Measurements from ENCODE around the gene TMEM256. TPM values are rescaled to one million over a fixed set of nuclear protein-coding genes. Genes with fewer than 3 reads are reported as not detected.

Gene TMEM256
- total and polyA plus RNA-seq, 5 donors from 2014 or later: 23.0 to 80.9 (median 66.3) TPM

- H3K27ac Mint-ChIP-seq: peak overlapping the region in 2 of 3 donors; percentile 65 to 90
- no peaks in the 10 kb centered on the region for H3K9me3 ChIP-seq (ENCODE audit: control insufficient read depth in 2 of 2, low read length in 2 of 2)
- peaks cover 0 to 1% (median 0%) of the 10 kb centered on the region in 7 donors for H3K9me3 Mint-ChIP-seq
- H3K4me3 Mint-ChIP-seq: peak overlapping the region in 3 of 4 donors; percentile 40 to 96 (median 72)
- peaks cover 14% of the 10 kb centered on the region for H3K36me3 Mint-ChIP-seq
- H3K4me3 ChIP-seq (ENCODE audit: low read depth, low read length): no peak overlapping the region
- peak overlapping the region; percentile 93 for H3K27ac ChIP-seq (ENCODE audit: insufficient read depth, low read length, poor library complexity, severe bottlenecking)
- ATAC-seq (ENCODE audit: low read depth in 2 of 2): no peak
- peaks cover 5 to 56% (median 31%) of the 10 kb centered on the region in 4 donors for H3K4me1 Mint-ChIP-seq
- no peak for DNase-seq
- peaks cover 20% of the 10 kb centered on the region for H3K27me3 ChIP-seq (ENCODE audit: control insufficient read depth, insufficient read depth, low read length)
- peaks cover 49% of the 10 kb centered on the region for H3K27me3 Mint-ChIP-seq
- H3K4me1 ChIP-seq (ENCODE audit: control insufficient read depth, insufficient read depth, low read length, poor library complexity, severe bottlenecking): peaks cover 56% of the 10 kb centered on the region
- H3K36me3 ChIP-seq (ENCODE audit: control insufficient read depth, insufficient read depth, low read length): no peaks in the 10 kb centered on the region
Measured at GRCh38 chr17:7437369-7437863, 33.5 kb upstream of the TMEM256 start.

- peaks cover 16% of the 10 kb centered on the region for H3K27me3 ChIP-seq (ENCODE audit: control insufficient read depth, insufficient read depth, low read length)
- no peaks in the 10 kb centered on the region for H3K9me3 Mint-ChIP-seq
- H3K27me3 Mint-ChIP-seq: peaks cover 43% of the 10 kb centered on the region
- peaks cover 12% of the 10 kb centered on the region for H3K36me3 Mint-ChIP-seq
- DNase-seq (peak; percentile 65 to 88 (median 85)), ATAC-seq (ENCODE audit: low read depth in 2 of 2) (peak; percentile 68 to 72)
- peaks cover 5 to 55% (median 31%) of the 10 kb centered on the region in 4 donors for H3K4me1 Mint-ChIP-seq
- H3K27ac ChIP-seq (ENCODE audit: insufficient read depth, low read length, poor library complexity, severe bottlenecking): peak overlapping the region; percentile 93
- no peaks in the 10 kb centered on the region for H3K36me3 ChIP-seq (ENCODE audit: control insufficient read depth, insufficient read depth, low read length)
- H3K9me3 ChIP-seq (ENCODE audit: control insufficient read depth in 2 of 2, low read length in 2 of 2): no peaks in the 10 kb centered on the region
- H3K4me3 ChIP-seq (ENCODE audit: low read depth, low read length): peak overlapping the region; percentile 70
- H3K4me3 Mint-ChIP-seq: peak overlapping the region; percentile 93 to 96 (median 95)
- H3K4me1 ChIP-seq (ENCODE audit: control insufficient read depth, insufficient read depth, low read length, poor library complexity, severe bottlenecking): peaks cover 56% of the 10 kb centered on the region
- peak overlapping the region; percentile 82 to 98 (median 97) for H3K27ac Mint-ChIP-seq
Measured at GRCh38 chr17:7436556-7437368, 32.9 kb upstream of the TMEM256 start.

- Mint-ChIP-seq H3K4me1 (peaks cover 5 to 51% (median 31%) of the 10 kb centered on the region in 4 donors), H3K27ac (peak overlapping the region; percentile 92 to 98 (median 97))
- peaks cover 54% of the 10 kb centered on the region for H3K4me1 ChIP-seq (ENCODE audit: control insufficient read depth, insufficient read depth, low read length, poor library complexity, severe bottlenecking)
Measured at GRCh38 chr17:7435676-7436555, 32.0 kb upstream of the TMEM256 start.

DNA sequence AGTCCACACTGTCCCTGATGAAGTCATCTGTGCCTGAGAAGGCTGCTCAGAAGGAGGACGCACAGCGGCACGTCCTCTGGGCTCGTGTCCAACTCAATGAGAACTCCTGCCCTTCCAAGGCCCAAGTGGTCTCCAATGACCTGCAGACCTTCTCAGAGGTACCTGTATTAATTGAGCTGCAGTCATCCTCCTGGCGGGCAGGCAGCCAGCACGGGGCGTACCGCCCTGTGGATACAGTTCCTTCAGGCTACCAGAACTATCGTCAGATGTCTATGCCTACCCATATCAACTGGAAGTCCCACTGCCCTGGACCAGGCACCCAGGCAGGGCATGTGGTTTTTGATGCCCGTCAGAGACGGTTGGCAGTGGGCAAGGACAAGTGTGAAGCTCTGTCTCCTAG is 28.4 kb upstream of the TMEM256 start:
- Histone ChIP-seq H3K36me3 (ENCODE audit: control insufficient read depth, insufficient read depth, low read length) (no peaks in the 10 kb centered on the region), H3K9me3 (ENCODE audit: control insufficient read depth in 2 of 2, low read length in 2 of 2) (no peaks in the 10 kb centered on the region), H3K4me1 (ENCODE audit: control insufficient read depth, insufficient read depth, low read length, poor library complexity, severe bottlenecking) (peaks cover 18% of the 10 kb centered on the region), H3K27ac (ENCODE audit: insufficient read depth, low read length, poor library complexity, severe bottlenecking) (no peak overlapping the region), H3K4me3 (ENCODE audit: low read depth, low read length) (no peak overlapping the region), H3K27me3 (ENCODE audit: control insufficient read depth, insufficient read depth, low read length) (no peaks in the 10 kb centered on the region)
- H3K27me3 Mint-ChIP-seq: peaks cover 8% of the 10 kb centered on the region
- peaks cover 4 to 19% (median 11%) of the 10 kb centered on the region in 4 donors for H3K4me1 Mint-ChIP-seq
- peak overlapping the region in 1 of 4 donors; percentile 38 for H3K4me3 Mint-ChIP-seq
- H3K27ac Mint-ChIP-seq: no peak overlapping the region
- no peaks in the 10 kb centered on the region for H3K9me3 Mint-ChIP-seq
- H3K36me3 Mint-ChIP-seq: no peaks in the 10 kb centered on the region
- no peak for ATAC-seq (ENCODE audit: low read depth in 2 of 2)
- DNase-seq: no peak

More at GRCh38 chr17:7435676-7436555, 32.0 kb upstream of the TMEM256 start:
- H3K9me3 ChIP-seq (ENCODE audit: control insufficient read depth in 2 of 2, low read length in 2 of 2): no peaks in the 10 kb centered on the region
- H3K27ac ChIP-seq (ENCODE audit: insufficient read depth, low read length, poor library complexity, severe bottlenecking): peak overlapping the region; percentile 93
- H3K4me3 Mint-ChIP-seq: peak overlapping the region; percentile 93 to 96 (median 95)
- peak overlapping the region; percentile 90 for H3K4me3 ChIP-seq (ENCODE audit: low read depth, low read length)
- no peaks in the 10 kb centered on the region for H3K9me3 Mint-ChIP-seq
- H3K36me3 ChIP-seq (ENCODE audit: control insufficient read depth, insufficient read depth, low read length): no peaks in the 10 kb centered on the region
- peaks cover 10% of the 10 kb centered on the region for H3K36me3 Mint-ChIP-seq
- H3K27me3 Mint-ChIP-seq: peaks cover 34% of the 10 kb centered on the region
- ATAC-seq (ENCODE audit: low read depth in 2 of 2): peak; percentile 22 to 23
- peaks cover 7% of the 10 kb centered on the region for H3K27me3 ChIP-seq (ENCODE audit: control insufficient read depth, insufficient read depth, low read length)
- peak in 2 of 3 donors; percentile 48 to 81 for DNase-seq

DNA sequence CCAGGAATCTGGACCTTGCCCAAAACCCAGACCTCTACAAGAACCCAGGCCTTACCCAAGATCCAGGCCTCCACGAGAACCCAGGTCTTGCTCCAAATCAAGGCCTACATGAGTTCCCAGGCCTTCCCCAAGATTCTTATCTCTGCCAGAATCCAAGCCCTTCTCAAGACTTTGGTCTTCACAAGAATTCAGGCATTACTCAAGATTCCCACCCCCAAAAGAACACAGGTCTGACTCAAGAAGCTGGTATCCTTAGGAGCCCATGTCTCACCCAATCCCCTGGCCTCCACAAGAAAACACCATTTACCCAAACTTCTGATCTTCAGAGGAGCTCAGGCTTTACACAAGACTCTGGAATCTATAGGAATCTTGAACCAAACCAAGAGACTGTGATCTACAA is 27.3 kb upstream of the TMEM256 start:
- Histone ChIP-seq H3K4me3 (ENCODE audit: low read depth, low read length) (no peak overlapping the region), H3K9me3 (ENCODE audit: control insufficient read depth in 2 of 2, low read length in 2 of 2) (no peaks in the 10 kb centered on the region), H3K27ac (ENCODE audit: insufficient read depth, low read length, poor library complexity, severe bottlenecking) (no peak overlapping the region), H3K4me1 (ENCODE audit: control insufficient read depth, insufficient read depth, low read length, poor library complexity, severe bottlenecking) (peaks cover 8% of the 10 kb centered on the region), H3K36me3 (ENCODE audit: control insufficient read depth, insufficient read depth, low read length) (no peaks in the 10 kb centered on the region), H3K27me3 (ENCODE audit: control insufficient read depth, insufficient read depth, low read length) (no peaks in the 10 kb centered on the region)
- H3K4me3 Mint-ChIP-seq: no peak overlapping the region
- H3K9me3 Mint-ChIP-seq: no peaks in the 10 kb centered on the region
- H3K4me1 Mint-ChIP-seq: peaks cover 4 to 12% (median 9%) of the 10 kb centered on the region in 4 donors
- DNase-seq (no peak), ATAC-seq (ENCODE audit: low read depth in 2 of 2) (no peak)
- no peak overlapping the region for H3K27ac Mint-ChIP-seq
- no peaks in the 10 kb centered on the region for H3K36me3 Mint-ChIP-seq
- H3K27me3 Mint-ChIP-seq: peaks cover 8% of the 10 kb centered on the region

GRCh38 chr17:7429722-7430121 is 25.8 kb upstream of the TMEM256 start:
- no peak overlapping the region for H3K4me3 Mint-ChIP-seq
- Histone ChIP-seq H3K9me3 (ENCODE audit: control insufficient read depth in 2 of 2, low read length in 2 of 2) (no peaks in the 10 kb centered on the region), H3K4me1 (ENCODE audit: control insufficient read depth, insufficient read depth, low read length, poor library complexity, severe bottlenecking) (no peaks in the 10 kb centered on the region), H3K4me3 (ENCODE audit: low read depth, low read length) (no peak overlapping the region), H3K27me3 (ENCODE audit: control insufficient read depth, insufficient read depth, low read length) (no peaks in the 10 kb centered on the region), H3K27ac (ENCODE audit: insufficient read depth, low read length, poor library complexity, severe bottlenecking) (no peak overlapping the region), H3K36me3 (ENCODE audit: control insufficient read depth, insufficient read depth, low read length) (no peaks in the 10 kb centered on the region)
- no peak for DNase-seq
- no peaks in the 10 kb centered on the region for H3K36me3 Mint-ChIP-seq
- H3K9me3 Mint-ChIP-seq: no peaks in the 10 kb centered on the region
- no peak overlapping the region for H3K27ac Mint-ChIP-seq
- no peak for ATAC-seq (ENCODE audit: low read depth in 2 of 2)
- H3K27me3 Mint-ChIP-seq: no peaks in the 10 kb centered on the region
- H3K4me1 Mint-ChIP-seq: peaks cover 0 to under 1% (median 0%) of the 10 kb centered on the region in 4 donors

- Mint-ChIP-seq H3K4me1 (no peaks in the 10 kb centered on the region), H3K36me3 (no peaks in the 10 kb centered on the region), H3K9me3 (no peaks in the 10 kb centered on the region), H3K27ac (no peak within 1 kb of the TSS), H3K4me3 (no peak within 1 kb of the TSS), H3K27me3 (no peaks in the 10 kb centered on the region)
- Histone ChIP-seq H3K27me3 (ENCODE audit: control insufficient read depth, insufficient read depth, low read length) (no peaks in the 10 kb centered on the region), H3K4me3 (ENCODE audit: low read depth, low read length) (no peak within 1 kb of the TSS), H3K27ac (ENCODE audit: insufficient read depth, low read length, poor library complexity, severe bottlenecking) (no peak within 1 kb of the TSS), H3K36me3 (ENCODE audit: control insufficient read depth, insufficient read depth, low read length) (no peaks in the 10 kb centered on the region), H3K4me1 (ENCODE audit: control insufficient read depth, insufficient read depth, low read length, poor library complexity, severe bottlenecking) (no peaks in the 10 kb centered on the region), H3K9me3 (ENCODE audit: control insufficient read depth in 2 of 2, low read length in 2 of 2) (no peaks in the 10 kb centered on the region)
- ATAC-seq (ENCODE audit: low read depth in 2 of 2): no peak
- DNase-seq: no peak
Measured at GRCh38 chr17:7428557-7428956, 24.7 kb upstream of the TMEM256 start, which contains the start of gene SPEM3. TSS of gene SPEM3 (plus strand) at chr17:7428857. CDS start at chr17:7428903, 46 bp downstream.
